Measurements from ENCODE around the gene TULP4.

TULP4 gene

GRCh38 chr6:158439255-158439654, 127.0 kb downstream of the TULP4 start:
- DNase-seq (ENCODE audit: low read depth) = no peak
- TF ChIP-seq, protein P1, sequence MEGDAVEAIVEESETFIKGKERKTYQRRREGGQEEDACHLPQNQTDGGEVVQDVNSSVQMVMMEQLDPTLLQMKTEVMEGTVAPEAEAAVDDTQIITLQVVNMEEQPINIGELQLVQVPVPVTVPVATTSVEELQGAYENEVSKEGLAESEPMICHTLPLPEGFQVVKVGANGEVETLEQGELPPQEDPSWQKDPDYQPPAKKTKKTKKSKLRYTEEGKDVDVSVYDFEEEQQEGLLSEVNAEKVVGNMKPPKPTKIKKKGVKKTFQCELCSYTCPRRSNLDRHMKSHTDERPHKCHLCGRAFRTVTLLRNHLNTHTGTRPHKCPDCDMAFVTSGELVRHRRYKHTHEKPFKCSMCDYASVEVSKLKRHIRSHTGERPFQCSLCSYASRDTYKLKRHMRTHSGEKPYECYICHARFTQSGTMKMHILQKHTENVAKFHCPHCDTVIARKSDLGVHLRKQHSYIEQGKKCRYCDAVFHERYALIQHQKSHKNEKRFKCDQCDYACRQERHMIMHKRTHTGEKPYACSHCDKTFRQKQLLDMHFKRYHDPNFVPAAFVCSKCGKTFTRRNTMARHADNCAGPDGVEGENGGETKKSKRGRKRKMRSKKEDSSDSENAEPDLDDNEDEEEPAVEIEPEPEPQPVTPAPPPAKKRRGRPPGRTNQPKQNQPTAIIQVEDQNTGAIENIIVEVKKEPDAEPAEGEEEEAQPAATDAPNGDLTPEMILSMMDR (IDR thresholded peaks at IDR 0.05; ENCODE audit: insufficient read depth, low read depth, low read length, missing control alignments) = no peak
- H3K4me3 ChIP-seq (ENCODE audit: low read length) = no peak overlapping the region

DNA sequence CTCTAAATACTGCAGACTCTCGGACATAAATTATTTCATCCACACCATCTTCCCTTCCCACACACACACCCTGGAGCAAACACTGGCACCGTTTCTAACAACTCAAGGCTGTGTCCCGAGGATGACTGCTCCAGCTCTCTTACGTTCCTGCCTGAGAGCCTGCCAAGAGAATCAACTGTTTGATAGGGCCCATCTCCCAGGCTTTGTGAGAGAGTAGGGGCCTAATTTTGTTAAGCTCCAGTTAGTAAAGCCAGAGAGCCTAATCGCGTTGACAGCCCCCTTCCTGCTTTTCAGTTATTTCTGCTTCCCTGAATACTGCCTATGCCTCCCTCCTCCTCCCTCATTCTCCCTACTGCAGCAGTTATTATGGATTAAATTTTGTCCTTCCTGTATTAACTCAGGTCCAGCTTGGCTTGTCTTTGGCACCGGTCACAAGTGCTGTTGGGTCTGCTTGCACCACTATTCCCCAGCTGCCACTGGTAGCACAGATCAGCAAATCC, 129.5 kb downstream of the TULP4 start:
- no peak overlapping the region for H3K4me3 ChIP-seq (ENCODE audit: low read length)
- DNase-seq (ENCODE audit: low read depth) = no peak
- TF ChIP-seq, protein P1 (IDR thresholded peaks at IDR 0.05; ENCODE audit: insufficient read depth, low read depth, low read length, missing control alignments) = no peak

DNA sequence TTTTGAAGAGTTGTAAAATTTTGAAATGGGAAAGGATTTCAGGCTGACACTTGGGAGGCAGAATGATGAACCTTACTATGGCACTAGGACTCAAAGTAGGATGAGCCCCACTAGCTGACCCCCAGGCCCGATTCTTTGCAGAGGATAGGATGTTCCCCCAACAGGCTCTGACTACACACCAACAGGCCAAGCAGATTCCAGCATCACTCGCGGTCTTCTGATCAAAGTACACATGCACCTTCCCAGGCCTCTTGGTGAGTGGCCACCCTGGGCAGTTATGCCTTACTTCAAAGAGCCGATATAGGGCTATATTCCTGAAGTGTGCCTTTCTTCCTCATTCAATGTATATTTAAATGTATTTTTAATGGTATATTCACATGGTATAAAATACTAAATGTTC, 130.0 kb downstream of the TULP4 start:
- TF ChIP-seq, protein P1 (IDR thresholded peaks at IDR 0.05; ENCODE audit: insufficient read depth, low read depth, low read length, missing control alignments) = no peak
- no peak for DNase-seq (ENCODE audit: low read depth)
- H3K4me3 ChIP-seq (ENCODE audit: low read length) = no peak overlapping the region

DNA sequence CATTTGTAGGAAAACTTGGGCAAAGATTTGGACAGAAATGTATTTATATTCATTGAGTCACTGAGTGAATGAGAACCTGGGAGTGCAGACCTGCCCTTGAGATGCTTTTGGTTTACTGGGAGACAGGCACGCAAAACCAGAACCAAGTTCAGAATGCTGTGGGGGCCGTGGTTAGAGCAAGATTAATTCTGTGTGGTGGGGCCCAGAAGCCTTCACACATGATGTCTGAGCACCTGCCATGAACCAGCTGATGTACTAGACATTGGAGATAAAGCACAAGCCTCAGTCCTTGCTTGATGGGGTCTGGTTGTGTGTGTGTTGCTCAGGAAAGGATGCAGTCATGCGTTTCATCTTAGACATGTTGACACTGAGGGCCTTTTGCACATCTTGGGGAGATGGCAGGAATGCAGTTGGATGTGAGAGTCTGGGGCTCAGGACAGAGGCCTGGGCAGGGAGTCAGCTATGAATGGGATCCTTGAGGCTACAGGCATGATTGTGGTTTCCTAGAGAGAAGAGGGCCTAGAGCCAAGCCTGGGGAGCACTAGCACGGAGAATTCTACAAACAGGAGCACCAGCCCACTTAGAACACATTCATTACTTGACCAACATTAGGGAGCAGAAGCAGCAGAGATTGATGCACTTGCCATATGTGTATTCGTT, 133.3 kb downstream of the TULP4 start:
- TF ChIP-seq, protein P1 (IDR thresholded peaks at IDR 0.05; ENCODE audit: insufficient read depth, low read depth, low read length, missing control alignments) = no peak
- DNase-seq (ENCODE audit: low read depth) = no peak

GRCh38 chr6:158448856-158449255, 136.6 kb downstream of the TULP4 start:
- no peak for DNase-seq (ENCODE audit: low read depth)
- H3K4me3 ChIP-seq (ENCODE audit: low read length) = no peak overlapping the region
- TF ChIP-seq, protein P1 (IDR thresholded peaks at IDR 0.05; ENCODE audit: insufficient read depth, low read depth, low read length, missing control alignments) = no peak

More for the DNA sequence above, 133.3 kb downstream of the TULP4 start:
- H3K4me3 ChIP-seq (ENCODE audit: low read length) = no peak overlapping the region

DNA sequence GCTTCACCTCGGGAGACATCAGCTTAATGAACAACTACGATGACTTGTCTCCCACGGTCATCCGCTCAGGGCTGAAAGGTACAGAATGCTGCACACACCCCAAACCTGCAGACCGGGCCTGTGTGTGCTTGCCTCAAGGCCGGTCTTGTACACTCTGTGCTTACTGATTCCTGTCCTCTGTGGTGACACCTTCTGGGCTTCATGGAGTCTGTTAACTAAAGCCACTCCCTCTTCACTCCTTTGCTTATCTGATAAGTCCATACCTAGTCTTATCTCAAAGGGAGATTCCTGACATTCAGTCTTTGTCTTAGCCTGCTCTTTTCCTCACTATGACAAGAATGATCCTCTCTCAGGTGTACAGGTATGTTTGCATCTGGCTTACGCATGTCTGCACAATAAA, 139.9 kb downstream of the TULP4 start:
- H3K4me3 ChIP-seq (ENCODE audit: low read length) = no peak overlapping the region
- peak; percentile 88 for DNase-seq (ENCODE audit: low read depth)
- TF ChIP-seq, protein P1 (IDR thresholded peaks at IDR 0.05; ENCODE audit: insufficient read depth, low read depth, low read length, missing control alignments) = peak; percentile 28

DNA sequence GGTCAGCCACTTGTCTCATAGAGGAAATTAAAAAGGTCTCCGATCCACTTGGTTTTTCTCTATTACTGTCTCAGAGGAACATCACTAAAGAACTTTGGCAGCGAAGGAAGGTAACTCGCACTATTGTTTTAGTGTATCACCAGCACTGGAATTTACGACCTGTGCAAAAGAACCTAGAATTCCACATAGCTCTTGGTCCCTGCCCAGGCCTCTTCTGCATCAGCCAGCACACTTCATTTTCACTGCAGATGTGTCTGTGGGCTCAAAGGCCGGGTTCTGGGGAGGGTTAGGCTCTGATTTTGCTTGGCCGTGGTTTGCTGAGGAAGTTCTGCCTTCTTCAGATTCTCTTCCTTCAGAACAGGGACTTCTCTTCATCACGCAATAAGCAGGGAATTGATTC, 144.9 kb downstream of the TULP4 start:
- DNase-seq (ENCODE audit: low read depth) = no peak
- TF ChIP-seq, protein P1 (IDR thresholded peaks at IDR 0.05; ENCODE audit: insufficient read depth, low read depth, low read length, missing control alignments) = no peak
- H3K4me3 ChIP-seq (ENCODE audit: low read length) = no peak overlapping the region

Data from epithelial cell of esophagus (primary cell).